Endothelial cell of umbilical vein (primary cell): ENCODE measurements around the gene TNRC6A.
"Not testable (repeated sequence)": the region's sequence is repeated elsewhere in the genome, so short reads cannot be mapped to it uniquely, and the experiment has no call there.

Source experiments
- EZH2 ChIP-seq: IDR thresholded peaks from 2 replicates; pipeline ENCODE4 v1.6.1; 2012; ENCODE audit warnings: borderline replicate concordance, low read depth, mild to moderate bottlenecking, moderate library complexity, low read length, inconsistent platforms; ENCODE audit not compliant: severe bottlenecking
- GATA2 ChIP-seq: IDR thresholded peaks from 2 replicates; pipeline ENCODE4 v1.7.0; 2011; ENCODE audit warnings: low read depth, mild to moderate bottlenecking, moderate library complexity, mixed read lengths, low read length; ENCODE audit not compliant: insufficient read length, insufficient read depth
- JUN ChIP-seq: IDR thresholded peaks from 2 replicates; pipeline ENCODE4 v1.6.1; 2011; ENCODE audit warnings: borderline replicate concordance, low read depth; ENCODE audit not compliant: insufficient read length, insufficient read depth
- MYC ChIP-seq: IDR thresholded peaks from one replicate; pipeline ENCODE4 v1.6.1; 2011; ENCODE audit warnings: mild to moderate bottlenecking, low read depth, low read length
- POLR2A ChIP-seq: IDR thresholded peaks from 2 replicates; pipeline ENCODE4 v1.6.1; 2012; ENCODE audit warnings: low read depth, mild to moderate bottlenecking, control low read depth, low read length
- POLR2AphosphoS5 ChIP-seq: IDR thresholded peaks from 2 replicates; pipeline ENCODE4 v1.6.1; 2012; ENCODE audit warnings: low read depth, mild to moderate bottlenecking, control low read depth, low read length, moderate library complexity; ENCODE audit not compliant: insufficient read depth
- TF ChIP-seq, protein P1 (sequence below), 2 donors: IDR thresholded peaks; 1 replicate in 1 of 2; 2 replicates in 1 of 2; pipeline ENCODE4 v1.5.1; 2011; ENCODE audit warnings: low read length in 2 of 2, mild to moderate bottlenecking in 2 of 2, moderate library complexity in 2 of 2, control low read depth in 1 of 2, inconsistent platforms in 1 of 2, low read depth in 1 of 2; ENCODE audit not compliant: insufficient read depth in 1 of 2; ENCODE audit errors: extremely low read depth in 1 of 2
- TF ChIP-seq, protein P2 (sequence below): IDR thresholded peaks from 2 replicates; pipeline ENCODE4 v1.6.1; 2011; ENCODE audit not compliant: insufficient read depth, insufficient read length

DNA sequence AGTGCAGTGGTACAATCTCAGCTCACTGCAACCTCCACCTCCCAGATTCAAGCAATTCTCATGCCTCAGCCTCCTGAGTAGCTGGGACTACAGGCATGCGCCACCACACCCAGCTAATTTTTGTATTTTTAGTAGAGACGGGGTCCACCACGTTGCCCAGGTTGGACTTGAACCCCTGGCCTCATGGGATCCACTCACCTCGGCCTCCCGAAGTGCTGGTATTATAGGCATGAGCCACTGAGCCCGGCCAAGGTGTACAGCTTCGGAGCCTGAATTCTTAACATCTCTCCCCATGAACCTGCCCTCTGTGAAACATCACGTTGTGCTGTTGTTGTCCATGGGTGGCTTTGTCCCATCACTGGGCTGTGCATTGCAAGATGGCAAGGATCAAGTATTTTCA lies 127.4 kb downstream of the TNRC6A start:
- TF ChIP-seq EZH2, POLR2A, GATA2, POLR2AphosphoS5, MYC, JUN: not testable (repeated sequence)
- TF ChIP-seq, protein P1, sequence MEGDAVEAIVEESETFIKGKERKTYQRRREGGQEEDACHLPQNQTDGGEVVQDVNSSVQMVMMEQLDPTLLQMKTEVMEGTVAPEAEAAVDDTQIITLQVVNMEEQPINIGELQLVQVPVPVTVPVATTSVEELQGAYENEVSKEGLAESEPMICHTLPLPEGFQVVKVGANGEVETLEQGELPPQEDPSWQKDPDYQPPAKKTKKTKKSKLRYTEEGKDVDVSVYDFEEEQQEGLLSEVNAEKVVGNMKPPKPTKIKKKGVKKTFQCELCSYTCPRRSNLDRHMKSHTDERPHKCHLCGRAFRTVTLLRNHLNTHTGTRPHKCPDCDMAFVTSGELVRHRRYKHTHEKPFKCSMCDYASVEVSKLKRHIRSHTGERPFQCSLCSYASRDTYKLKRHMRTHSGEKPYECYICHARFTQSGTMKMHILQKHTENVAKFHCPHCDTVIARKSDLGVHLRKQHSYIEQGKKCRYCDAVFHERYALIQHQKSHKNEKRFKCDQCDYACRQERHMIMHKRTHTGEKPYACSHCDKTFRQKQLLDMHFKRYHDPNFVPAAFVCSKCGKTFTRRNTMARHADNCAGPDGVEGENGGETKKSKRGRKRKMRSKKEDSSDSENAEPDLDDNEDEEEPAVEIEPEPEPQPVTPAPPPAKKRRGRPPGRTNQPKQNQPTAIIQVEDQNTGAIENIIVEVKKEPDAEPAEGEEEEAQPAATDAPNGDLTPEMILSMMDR (IDR thresholded peaks at IDR 0.05; ENCODE audit: extremely low read depth in 1 of 2, insufficient read depth in 1 of 2, low read depth in 1 of 2, low read length in 2 of 2): not testable (repeated sequence)
- TF ChIP-seq, protein P2, sequence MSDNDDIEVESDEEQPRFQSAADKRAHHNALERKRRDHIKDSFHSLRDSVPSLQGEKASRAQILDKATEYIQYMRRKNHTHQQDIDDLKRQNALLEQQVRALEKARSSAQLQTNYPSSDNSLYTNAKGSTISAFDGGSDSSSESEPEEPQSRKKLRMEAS: not testable (repeated sequence)
